Osteoblast (primary cell): ENCODE data around the gene NSF. TPM values are rescaled to one million over a fixed set of nuclear protein-coding genes. Genes with fewer than 3 reads are reported as not detected.
A peak's percentile ranks its signal among the peaks of the same experiment; 100 is the strongest.

ENCODE experiments used
- DNase-seq: peaks from one replicate; pipeline ENCODE4 v3.0.0; 2011; ENCODE audit warnings: low spot score, mixed read lengths; ENCODE audit not compliant: insufficient read length; ENCODE audit errors: missing footprints
- H2AFZ ChIP-seq: 2 replicates; pipeline ENCODE4 v1.6.0; 2011; ENCODE audit warnings: mild to moderate bottlenecking, low read length
- H3K27ac ChIP-seq: 2 replicates; pipeline ENCODE4 v1.5.1; 2011; ENCODE audit warnings: mild to moderate bottlenecking, low read depth, low read length, moderate library complexity
- H3K27me3 ChIP-seq: 2 replicates; pipeline ENCODE4 v1.6.0; 2012; ENCODE audit warnings: mild to moderate bottlenecking, control low read depth, inconsistent platforms, low read length, moderate library complexity; ENCODE audit not compliant: insufficient read depth
- H3K36me3 ChIP-seq: 2 replicates; pipeline ENCODE4 v1.5.1; 2011; ENCODE audit warnings: mild to moderate bottlenecking, low read length, control low read depth, moderate library complexity; ENCODE audit not compliant: insufficient read depth
- H3K4me1 ChIP-seq: 2 replicates; pipeline ENCODE4 v1.5.1; 2011; ENCODE audit warnings: mild to moderate bottlenecking, low read length, control low read depth, moderate library complexity; ENCODE audit not compliant: insufficient read depth
- H3K4me2 ChIP-seq: 2 replicates; pipeline ENCODE4 v1.6.0; 2011; ENCODE audit warnings: mild to moderate bottlenecking, low read length; ENCODE audit not compliant: insufficient read depth
- H3K4me3 ChIP-seq: fragments of 200-600 bp; sonication (generic); 3 replicates; pipeline ENCODE4 v1.5.1; 2012; ENCODE audit warnings: mild to moderate bottlenecking, low read length, inconsistent platforms; ENCODE audit not compliant: insufficient read depth
- H3K79me2 ChIP-seq: 2 replicates; pipeline ENCODE4 v1.6.0; 2012; ENCODE audit warnings: mild to moderate bottlenecking, low read length, control low read depth, inconsistent platforms; ENCODE audit not compliant: insufficient read depth
- H3K9me3 ChIP-seq: 2 replicates; pipeline ENCODE4 v1.5.1; 2011; ENCODE audit warnings: low read depth, low read length, control low read depth
- H4K20me1 ChIP-seq: 2 replicates; pipeline ENCODE4 v1.6.0; 2012; ENCODE audit warnings: mild to moderate bottlenecking, low read length, control low read depth; ENCODE audit not compliant: insufficient read depth
- total RNA-seq: library from RNA; depleted of rRNA; stranded (reverse); fragments of >200 nt; gene quantifications from 2 replicates; pipeline ENCODE4 v1.2.3, GENCODE V29; 2012
- TF ChIP-seq, protein P1 (sequence below): IDR thresholded peaks from 2 replicates; pipeline ENCODE4 v1.5.1; 2011; ENCODE audit warnings: mild to moderate bottlenecking, low read depth, low read length, moderate library complexity; ENCODE audit errors: extremely low read depth

The NSF gene
- total RNA-seq, 1 donor: 72.7 TPM

DNA sequence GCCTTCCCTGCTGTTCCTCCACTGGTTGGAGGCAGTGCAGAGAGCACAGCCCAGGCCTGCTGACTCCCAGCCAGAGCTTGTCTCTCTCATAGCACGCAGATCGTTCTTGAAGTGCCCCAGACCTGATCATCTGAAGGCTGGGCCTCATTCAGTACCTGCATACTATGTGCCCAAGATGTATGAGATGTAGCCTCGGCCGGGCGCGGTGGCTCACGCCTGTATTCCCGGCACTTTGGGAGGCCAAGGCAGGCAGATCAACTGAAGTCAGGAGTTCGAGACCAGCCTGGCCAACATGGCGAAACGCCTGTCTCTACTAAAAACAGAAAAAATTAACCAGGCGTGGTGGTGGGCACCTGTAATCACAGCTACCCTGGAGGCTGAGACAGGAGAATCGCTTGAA, 197.0 kb downstream of the NSF start:
- DNase-seq: no peak
- no peak overlapping the region for H3K4me3 ChIP-seq
- no peaks in the 10 kb centered on the region for H4K20me1 ChIP-seq
- TF ChIP-seq, protein P1, sequence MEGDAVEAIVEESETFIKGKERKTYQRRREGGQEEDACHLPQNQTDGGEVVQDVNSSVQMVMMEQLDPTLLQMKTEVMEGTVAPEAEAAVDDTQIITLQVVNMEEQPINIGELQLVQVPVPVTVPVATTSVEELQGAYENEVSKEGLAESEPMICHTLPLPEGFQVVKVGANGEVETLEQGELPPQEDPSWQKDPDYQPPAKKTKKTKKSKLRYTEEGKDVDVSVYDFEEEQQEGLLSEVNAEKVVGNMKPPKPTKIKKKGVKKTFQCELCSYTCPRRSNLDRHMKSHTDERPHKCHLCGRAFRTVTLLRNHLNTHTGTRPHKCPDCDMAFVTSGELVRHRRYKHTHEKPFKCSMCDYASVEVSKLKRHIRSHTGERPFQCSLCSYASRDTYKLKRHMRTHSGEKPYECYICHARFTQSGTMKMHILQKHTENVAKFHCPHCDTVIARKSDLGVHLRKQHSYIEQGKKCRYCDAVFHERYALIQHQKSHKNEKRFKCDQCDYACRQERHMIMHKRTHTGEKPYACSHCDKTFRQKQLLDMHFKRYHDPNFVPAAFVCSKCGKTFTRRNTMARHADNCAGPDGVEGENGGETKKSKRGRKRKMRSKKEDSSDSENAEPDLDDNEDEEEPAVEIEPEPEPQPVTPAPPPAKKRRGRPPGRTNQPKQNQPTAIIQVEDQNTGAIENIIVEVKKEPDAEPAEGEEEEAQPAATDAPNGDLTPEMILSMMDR: no peak
- H3K4me2 ChIP-seq: no peak overlapping the region
- H3K9me3 ChIP-seq: no peaks in the 10 kb centered on the region
- no peak overlapping the region for H2AFZ ChIP-seq
- H3K36me3 ChIP-seq: no peaks in the 10 kb centered on the region
- no peak overlapping the region for H3K27ac ChIP-seq
- H3K4me1 ChIP-seq: no peaks in the 10 kb centered on the region
- no peaks in the 10 kb centered on the region for H3K79me2 ChIP-seq
- peaks cover 11% of the 10 kb centered on the region for H3K27me3 ChIP-seq

- TF ChIP-seq, protein P1: no peak
- DNase-seq: peak; percentile 18
- no peaks in the 10 kb centered on the region for H3K9me3 ChIP-seq
Observed at GRCh38 chr17:46788300-46788699, 197.8 kb downstream of the NSF start.

DNA sequence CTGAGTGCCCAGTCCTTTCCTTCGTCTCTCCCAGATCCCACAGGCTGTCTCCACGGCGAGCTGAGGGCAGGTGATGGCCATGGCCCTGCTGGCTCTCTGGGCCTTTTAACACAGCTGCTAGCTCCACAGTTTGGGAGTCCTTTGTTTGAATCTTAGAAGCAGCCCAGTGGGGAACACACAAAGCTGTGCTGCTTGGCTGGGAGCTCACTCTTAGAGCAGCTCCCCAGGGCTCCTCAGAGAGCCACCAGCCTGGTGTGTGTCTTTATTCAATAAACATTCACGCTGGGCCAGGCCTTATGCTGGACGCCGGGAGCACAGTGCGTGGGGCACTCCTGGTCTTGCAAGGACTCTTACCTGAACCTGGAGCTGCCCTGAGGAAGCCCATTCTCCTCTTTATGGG, 198.3 kb downstream of the NSF start:
- Histone ChIP-seq H3K27ac (no peak overlapping the region), H4K20me1 (no peaks in the 10 kb centered on the region), H3K4me2 (no peak overlapping the region), H3K27me3 (peaks cover 18% of the 10 kb centered on the region), H3K4me1 (no peaks in the 10 kb centered on the region), H3K79me2 (no peaks in the 10 kb centered on the region), H3K36me3 (no peaks in the 10 kb centered on the region), H2AFZ (no peak overlapping the region), H3K9me3 (no peaks in the 10 kb centered on the region), H3K4me3 (no peak overlapping the region)
- TF ChIP-seq, protein P1: no peak
- DNase-seq: peak; percentile 21

More at GRCh38 chr17:46788300-46788699, 197.8 kb downstream of the NSF start:
- peaks cover 13% of the 10 kb centered on the region for H3K27me3 ChIP-seq
- no peaks in the 10 kb centered on the region for H3K79me2 ChIP-seq
- H3K4me1 ChIP-seq: no peaks in the 10 kb centered on the region
- no peaks in the 10 kb centered on the region for H4K20me1 ChIP-seq
- no peak overlapping the region for H2AFZ ChIP-seq
- no peak overlapping the region for H3K4me3 ChIP-seq
- H3K4me2 ChIP-seq: no peak overlapping the region
- H3K27ac ChIP-seq: no peak overlapping the region
- no peaks in the 10 kb centered on the region for H3K36me3 ChIP-seq

DNA sequence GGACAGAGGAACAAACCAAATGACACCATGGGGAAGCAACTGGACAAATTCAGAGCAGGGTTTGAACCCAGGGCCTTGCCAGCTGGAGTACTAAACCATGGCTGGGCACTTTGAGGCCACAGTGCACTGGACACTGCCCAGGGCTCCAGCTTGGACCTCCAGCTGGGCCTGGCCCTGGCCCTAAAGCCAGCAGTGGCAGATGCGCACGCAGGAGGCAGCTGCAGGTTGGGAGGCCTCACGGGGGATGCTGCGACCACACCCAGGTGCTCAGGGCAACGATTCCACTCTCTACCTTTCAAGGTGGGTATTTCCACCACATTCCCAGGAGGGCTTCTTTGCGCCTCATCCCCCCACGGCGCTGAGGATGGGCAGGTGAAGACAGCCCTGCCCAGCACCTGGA, 199.1 kb downstream of the NSF start:
- peaks cover 26% of the 10 kb centered on the region for H3K27me3 ChIP-seq
- H3K4me2 ChIP-seq: no peak overlapping the region
- H3K79me2 ChIP-seq: no peaks in the 10 kb centered on the region
- no peaks in the 10 kb centered on the region for H3K4me1 ChIP-seq
- H3K9me3 ChIP-seq: no peaks in the 10 kb centered on the region
- no peak overlapping the region for H3K27ac ChIP-seq
- DNase-seq: peak; percentile 34
- no peaks in the 10 kb centered on the region for H3K36me3 ChIP-seq
- no peak overlapping the region for H2AFZ ChIP-seq
- no peak overlapping the region for H3K4me3 ChIP-seq
- H4K20me1 ChIP-seq: no peaks in the 10 kb centered on the region
- TF ChIP-seq, protein P1: no peak
